T-helper 2 cell treated with Interferon-gamma antibody and Interleukin-4, amounts not matched to agents 5 μg/mL and 100 μg/mL, for 36 hours (primary cell): Measurements from ENCODE around the gene SETD7.

Experiments used
- DNase-seq: peaks from one replicate; pipeline ENCODE4 v3.0.0; 2021; ENCODE audit warnings: low spot score
- H3K27ac Mint-ChIP-seq: one replicate; pipeline ENCODE4 v1.8.0; 2021; ENCODE audit warnings: mild to moderate bottlenecking, mixed read lengths
- H3K27me3 Mint-ChIP-seq: one replicate; pipeline ENCODE4 v1.8.0; 2021; ENCODE audit warnings: low read depth, mixed read lengths
- H3K36me3 Mint-ChIP-seq: one replicate; pipeline ENCODE4 v1.8.0; 2021; ENCODE audit warnings: low read depth, mixed read lengths
- H3K4me1 Mint-ChIP-seq: one replicate; pipeline ENCODE4 v1.8.0; 2021; ENCODE audit warnings: low read depth, mixed read lengths
- H3K4me3 Mint-ChIP-seq: one replicate; pipeline ENCODE4 v1.8.0; 2022; ENCODE audit warnings: mild to moderate bottlenecking, moderate library complexity, mixed read lengths
- H3K9me3 Mint-ChIP-seq: one replicate; pipeline ENCODE4 v1.8.0; 2021; ENCODE audit warnings: mixed read lengths

Gene SETD7

DNA sequence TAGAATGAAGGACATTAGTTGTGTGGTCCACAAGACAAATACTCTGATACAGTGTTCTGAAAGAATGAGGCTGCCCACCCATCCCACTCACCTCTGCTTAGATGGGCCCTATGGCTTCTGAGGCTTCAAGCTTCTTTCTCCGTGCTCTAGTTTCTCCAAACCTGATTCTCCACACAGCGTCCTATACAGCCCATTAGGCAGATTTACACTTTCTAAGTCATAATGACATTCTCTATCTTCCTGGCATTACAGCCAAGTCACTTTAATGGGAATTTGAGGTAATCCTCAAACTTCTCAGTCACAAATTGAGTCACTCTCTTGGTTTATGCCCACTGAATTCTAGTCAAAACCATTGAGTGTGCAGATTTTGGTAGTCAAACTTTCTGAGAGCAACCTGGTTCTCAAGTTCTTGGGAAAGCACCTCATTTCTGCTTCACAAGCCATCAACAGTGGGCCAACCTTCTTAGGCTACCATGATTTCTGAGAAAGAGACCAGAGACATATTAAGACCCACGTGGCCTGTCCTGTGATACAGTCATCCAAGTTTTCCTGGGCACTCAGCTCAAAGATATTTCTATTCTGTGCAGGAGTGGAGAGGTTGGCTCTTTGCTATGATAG lies 6.2 kb upstream of the SETD7 start:
- H3K27ac Mint-ChIP-seq, result no peak overlapping the region

GRCh38 chr4:139560406-139561104 lies 4.5 kb upstream of the SETD7 start:
- H3K27ac Mint-ChIP-seq, result peak overlapping the region; percentile 79
- no peaks in the 10 kb centered on the region for H3K9me3 Mint-ChIP-seq
- peaks cover 32% of the 10 kb centered on the region for H3K4me1 Mint-ChIP-seq
- no peak for DNase-seq
- H3K4me3 Mint-ChIP-seq, result peak overlapping the region; percentile 47
- H3K27me3 Mint-ChIP-seq, result no peaks in the 10 kb centered on the region
- peaks cover 2% of the 10 kb centered on the region for H3K36me3 Mint-ChIP-seq

More for the DNA sequence above, 6.2 kb upstream of the SETD7 start:
- H3K4me1 Mint-ChIP-seq, result peaks cover 27% of the 10 kb centered on the region
- no peaks in the 10 kb centered on the region for H3K36me3 Mint-ChIP-seq
- no peak overlapping the region for H3K4me3 Mint-ChIP-seq
- H3K27me3 Mint-ChIP-seq, result no peaks in the 10 kb centered on the region
- no peak for DNase-seq
- H3K9me3 Mint-ChIP-seq, result no peaks in the 10 kb centered on the region

DNA sequence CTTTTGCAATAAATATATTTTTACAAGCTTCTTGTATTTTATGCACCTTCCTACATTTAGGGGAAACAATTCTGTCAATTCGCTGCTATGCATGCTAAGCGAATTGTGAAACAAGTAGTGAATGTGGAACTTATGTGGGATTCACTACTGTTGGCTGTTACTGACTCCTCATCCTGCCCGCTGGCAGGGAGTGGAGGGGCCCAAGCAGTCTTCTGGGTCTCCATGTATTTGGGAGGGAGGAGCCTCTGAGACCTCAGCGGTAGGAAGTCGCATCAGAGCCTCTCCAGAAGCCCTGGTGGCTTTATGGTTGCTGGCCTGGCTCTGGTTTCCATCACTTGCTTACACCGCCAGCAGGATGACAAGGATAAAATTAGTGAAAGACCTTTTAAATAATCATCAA lies 3.7 kb upstream of the SETD7 start:
- H3K4me1 Mint-ChIP-seq, result peaks cover 37% of the 10 kb centered on the region
- no peak for DNase-seq
- H3K27ac Mint-ChIP-seq, result no peak overlapping the region
- no peak overlapping the region for H3K4me3 Mint-ChIP-seq
- no peaks in the 10 kb centered on the region for H3K27me3 Mint-ChIP-seq
- no peaks in the 10 kb centered on the region for H3K9me3 Mint-ChIP-seq
- peaks cover 2% of the 10 kb centered on the region for H3K36me3 Mint-ChIP-seq

DNA sequence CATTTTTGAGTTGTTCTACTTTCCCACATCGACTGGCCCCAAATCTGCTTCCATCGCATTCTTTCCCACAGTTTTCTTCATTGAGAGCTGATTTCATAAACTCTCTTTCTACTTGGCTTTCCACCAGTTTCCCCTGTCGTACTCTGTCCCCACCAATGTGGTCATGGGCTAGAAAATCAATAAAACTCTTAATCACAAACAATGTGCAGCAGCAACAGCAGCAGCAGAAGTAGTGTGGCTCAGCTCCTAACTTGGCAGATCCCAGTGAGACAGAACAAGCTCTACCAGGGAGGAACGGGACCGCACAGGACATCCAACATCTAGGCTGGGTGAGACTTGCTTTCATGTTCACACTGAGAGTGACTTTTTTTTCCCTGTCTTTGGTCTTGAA lies 3.1 kb upstream of the SETD7 start:
- no peaks in the 10 kb centered on the region for H3K9me3 Mint-ChIP-seq
- no peak overlapping the region for H3K27ac Mint-ChIP-seq
- peaks cover 2% of the 10 kb centered on the region for H3K36me3 Mint-ChIP-seq
- no peak for DNase-seq
- H3K4me3 Mint-ChIP-seq, result no peak overlapping the region
- no peaks in the 10 kb centered on the region for H3K27me3 Mint-ChIP-seq
- peaks cover 41% of the 10 kb centered on the region for H3K4me1 Mint-ChIP-seq

DNA sequence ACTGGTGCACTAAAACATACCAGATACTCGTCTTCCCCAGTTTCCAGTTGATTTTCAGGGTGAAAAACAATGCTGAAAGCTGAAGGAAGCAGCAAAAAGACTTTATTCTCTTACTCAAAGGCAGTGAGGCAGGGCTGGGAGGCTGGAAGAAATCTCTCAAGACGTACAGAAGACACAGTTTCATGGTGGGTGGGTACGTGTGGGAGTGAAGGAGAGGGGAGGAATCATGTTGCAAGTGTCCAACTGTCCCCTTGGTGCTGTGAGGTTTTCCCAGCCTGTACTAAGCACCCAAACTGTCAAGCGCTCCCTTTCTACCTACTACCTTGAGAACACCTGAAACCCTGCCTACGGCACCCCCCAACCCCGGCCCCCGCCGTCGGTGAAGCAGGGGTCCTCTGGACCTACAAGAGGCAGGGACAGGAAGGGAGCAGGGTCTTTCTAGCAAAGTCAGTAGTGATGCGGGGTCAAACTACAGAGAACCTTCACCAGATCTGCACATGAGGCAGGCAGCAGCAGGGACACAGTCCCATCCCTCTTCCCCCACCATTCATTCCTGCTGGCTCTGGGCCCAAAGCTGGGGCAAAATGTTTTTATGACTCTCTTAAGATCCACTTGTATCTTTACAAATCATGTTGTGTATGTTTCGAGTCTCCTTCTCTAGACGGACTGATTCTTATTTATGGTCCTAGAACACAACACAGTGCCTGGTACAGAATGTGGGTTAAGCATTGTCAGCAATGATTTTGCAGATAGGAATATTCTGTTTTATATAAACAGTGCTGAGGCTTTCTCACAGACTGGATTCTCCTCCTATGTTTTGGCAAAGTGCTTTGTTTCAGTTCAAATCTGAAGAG lies 2.4 kb upstream of the SETD7 start:
- no peaks in the 10 kb centered on the region for H3K9me3 Mint-ChIP-seq
- H3K4me3 Mint-ChIP-seq, result no peak overlapping the region
- H3K4me1 Mint-ChIP-seq, result peaks cover 43% of the 10 kb centered on the region
- H3K27ac Mint-ChIP-seq, result peak overlapping the region; percentile 99
- H3K27me3 Mint-ChIP-seq, result no peaks in the 10 kb centered on the region
- no peak for DNase-seq
- H3K36me3 Mint-ChIP-seq, result peaks cover 2% of the 10 kb centered on the region

DNA sequence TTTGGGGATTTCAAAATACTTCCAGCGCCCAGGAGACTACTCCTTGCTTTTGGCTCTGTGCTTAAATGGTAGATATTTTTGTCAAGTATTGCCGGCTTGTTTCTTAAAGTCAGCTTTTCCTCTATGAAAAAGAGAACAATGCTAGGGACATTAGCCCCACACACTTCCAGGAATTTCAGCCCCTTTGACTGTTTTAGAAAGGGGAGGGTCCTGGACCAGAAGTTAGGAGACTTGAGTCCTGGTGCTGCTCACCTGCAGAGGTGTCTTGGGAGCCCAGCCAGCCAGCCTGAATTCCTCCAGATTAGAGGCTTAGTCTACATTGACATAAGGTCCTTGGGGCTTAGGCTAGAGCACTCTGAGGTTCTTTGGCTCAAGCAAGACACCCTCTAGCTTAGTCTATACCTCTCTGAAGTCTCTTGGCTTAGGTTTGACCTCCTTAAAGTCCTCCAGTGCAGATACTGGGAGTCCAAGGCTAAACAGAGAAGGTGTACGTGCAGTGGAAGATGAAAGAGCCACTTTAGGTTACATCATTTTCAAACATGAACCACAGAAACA lies 1.6 kb upstream of the SETD7 start:
- Mint-ChIP-seq H3K9me3 (no peaks in the 10 kb centered on the region), H3K27ac (peak overlapping the region; percentile 99), H3K4me3 (peak overlapping the region; percentile 95), H3K27me3 (no peaks in the 10 kb centered on the region), H3K36me3 (peaks cover 2% of the 10 kb centered on the region), H3K4me1 (peaks cover 45% of the 10 kb centered on the region)
- no peak for DNase-seq

DNA sequence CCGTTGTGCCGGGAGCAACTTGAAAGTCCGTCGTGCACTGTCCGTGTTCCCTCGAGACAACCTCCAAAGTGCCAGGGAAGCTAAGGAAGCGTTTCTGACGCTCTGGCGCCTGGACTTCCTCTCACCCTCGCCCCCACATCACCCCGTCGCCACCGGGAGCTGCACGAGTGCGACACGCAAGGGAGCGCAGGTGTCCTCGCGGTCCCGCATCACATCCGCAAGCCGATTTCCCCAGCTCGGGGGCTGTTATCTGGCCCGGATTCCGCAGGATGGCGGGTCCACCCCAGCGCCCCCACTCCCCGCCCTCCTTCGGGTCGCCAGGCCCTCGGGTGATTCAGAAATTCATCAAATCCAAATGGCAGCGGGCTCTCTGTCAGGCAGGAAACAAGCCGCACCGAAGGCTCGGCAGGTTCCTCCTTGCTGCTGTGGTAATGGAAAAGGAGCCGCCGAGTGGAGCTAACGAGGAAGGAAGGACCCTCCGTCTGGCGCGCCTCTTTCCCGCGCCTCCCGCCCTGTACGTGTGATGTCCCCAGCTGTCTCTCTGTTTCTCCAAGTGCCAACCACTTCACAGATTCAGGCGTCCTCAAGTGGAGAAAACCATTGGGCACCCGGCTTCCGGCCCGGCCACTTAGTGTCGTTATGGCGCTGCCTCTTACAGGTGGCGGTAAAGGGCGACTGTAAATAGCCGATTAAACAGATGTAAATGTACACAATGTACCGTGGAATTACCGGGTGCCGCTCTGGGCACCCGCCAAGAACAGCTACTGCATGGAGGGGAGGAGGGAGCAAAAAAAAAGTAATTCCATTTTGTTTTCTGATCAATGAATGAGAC lies 921 bp upstream of the SETD7 start:
- Mint-ChIP-seq H3K27me3 (no peaks in the 10 kb centered on the region), H3K9me3 (no peaks in the 10 kb centered on the region), H3K4me3 (peak overlapping the region; percentile 95), H3K4me1 (peaks cover 45% of the 10 kb centered on the region), H3K27ac (peak overlapping the region; percentile 99), H3K36me3 (peaks cover 2% of the 10 kb centered on the region)
- peak; percentile 53 for DNase-seq

GRCh38 chr4:139555705-139556070 lies 331 bp downstream of the SETD7 start:
- Mint-ChIP-seq H3K9me3 (no peaks in the 10 kb centered on the region), H3K27me3 (no peaks in the 10 kb centered on the region), H3K4me1 (peaks cover 40% of the 10 kb centered on the region), H3K36me3 (peaks cover 2% of the 10 kb centered on the region), H3K27ac (peak overlapping the region; percentile 99), H3K4me3 (peak overlapping the region; percentile 95)
- DNase-seq, result no peak

- Mint-ChIP-seq H3K4me1 (peaks cover 37% of the 10 kb centered on the region), H3K27me3 (no peaks in the 10 kb centered on the region), H3K36me3 (peaks cover 2% of the 10 kb centered on the region), H3K4me3 (peak overlapping the region; percentile 95), H3K27ac (peak overlapping the region; percentile 98), H3K9me3 (no peaks in the 10 kb centered on the region)
- DNase-seq, result peak; percentile 80
Observed at GRCh38 chr4:139554893-139555704, 920 bp downstream of the SETD7 start.

GRCh38 chr4:139554642-139554892 lies 1.5 kb downstream of the SETD7 start:
- H3K4me1 Mint-ChIP-seq, result peaks cover 37% of the 10 kb centered on the region
- no peaks in the 10 kb centered on the region for H3K27me3 Mint-ChIP-seq
- H3K4me3 Mint-ChIP-seq, result peak overlapping the region; percentile 95
- peak overlapping the region; percentile 98 for H3K27ac Mint-ChIP-seq
- peaks cover 2% of the 10 kb centered on the region for H3K36me3 Mint-ChIP-seq
- DNase-seq, result no peak
- H3K9me3 Mint-ChIP-seq, result no peaks in the 10 kb centered on the region

DNA sequence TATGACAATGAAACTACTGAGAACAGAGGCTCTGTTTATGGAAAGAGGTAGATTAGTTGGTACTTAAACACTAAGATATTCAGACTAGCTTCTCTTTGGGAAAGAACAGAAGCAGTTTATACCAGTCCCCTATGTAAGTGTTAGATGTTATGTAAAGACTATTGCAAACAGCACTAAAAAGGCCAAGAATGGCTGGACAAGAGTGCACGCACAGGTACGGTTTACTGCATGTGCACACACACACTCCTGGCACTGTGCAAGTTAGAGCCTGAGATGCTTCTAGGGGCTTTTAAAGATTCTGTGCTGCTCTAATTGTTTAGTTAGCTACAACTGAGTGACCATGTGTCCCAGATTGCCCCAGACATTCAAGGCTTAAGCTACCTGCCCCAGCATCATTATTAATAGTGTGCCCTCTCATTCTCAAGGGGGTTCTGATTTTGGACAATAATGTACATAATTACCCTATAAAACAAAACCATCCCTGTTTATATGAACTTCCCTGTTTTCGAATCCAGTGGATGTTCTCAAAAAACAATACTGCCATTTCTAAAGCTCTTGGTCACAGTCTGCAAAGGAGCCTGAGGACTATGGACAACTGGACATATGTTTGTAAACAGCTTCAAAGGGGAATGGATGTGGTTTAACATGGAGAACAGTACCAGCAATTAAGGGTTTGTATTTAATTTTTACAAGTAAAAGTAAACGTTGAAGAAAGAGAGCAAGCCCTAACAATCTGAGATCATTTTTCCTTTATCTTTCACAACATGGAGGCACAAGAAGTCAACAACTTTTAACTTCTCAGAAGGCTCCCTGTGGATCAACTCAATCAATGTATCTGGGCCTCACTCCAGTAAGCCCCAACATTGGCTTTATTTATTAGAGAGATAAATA lies 2.0 kb downstream of the SETD7 start:
- Mint-ChIP-seq H3K36me3 (peaks cover 2% of the 10 kb centered on the region), H3K4me3 (peak overlapping the region; percentile 95), H3K4me1 (peaks cover 36% of the 10 kb centered on the region), H3K27ac (peak overlapping the region; percentile 98), H3K27me3 (no peaks in the 10 kb centered on the region), H3K9me3 (no peaks in the 10 kb centered on the region)
- no peak for DNase-seq

GRCh38 chr4:139552517-139553307 lies 3.3 kb downstream of the SETD7 start:
- H3K27ac Mint-ChIP-seq, result no peak overlapping the region
- H3K4me1 Mint-ChIP-seq, result peaks cover 30% of the 10 kb centered on the region
- no peaks in the 10 kb centered on the region for H3K27me3 Mint-ChIP-seq
- no peaks in the 10 kb centered on the region for H3K9me3 Mint-ChIP-seq
- peaks cover 2% of the 10 kb centered on the region for H3K36me3 Mint-ChIP-seq
- no peak overlapping the region for H3K4me3 Mint-ChIP-seq
- no peak for DNase-seq
